Activated CD4-positive, alpha-beta T cell treated with anti-CD3 and anti-CD28 coated beads, Interleukin-2, amount 50 U/mL, for 24 hours (primary cell): ENCODE measurements around the gene POMP.
"Not testable (repeated sequence)": the region's sequence is repeated elsewhere in the genome, so short reads cannot be mapped to it uniquely, and the experiment has no call there.

ENCODE experiments used
- DNase-seq, 2 donors: peaks; one replicate each; pipeline ENCODE4 v3.0.0-alpha.2; 2020; ENCODE audit warnings: low read depth in 1 of 2, low spot score in 1 of 2

Gene POMP

DNA sequence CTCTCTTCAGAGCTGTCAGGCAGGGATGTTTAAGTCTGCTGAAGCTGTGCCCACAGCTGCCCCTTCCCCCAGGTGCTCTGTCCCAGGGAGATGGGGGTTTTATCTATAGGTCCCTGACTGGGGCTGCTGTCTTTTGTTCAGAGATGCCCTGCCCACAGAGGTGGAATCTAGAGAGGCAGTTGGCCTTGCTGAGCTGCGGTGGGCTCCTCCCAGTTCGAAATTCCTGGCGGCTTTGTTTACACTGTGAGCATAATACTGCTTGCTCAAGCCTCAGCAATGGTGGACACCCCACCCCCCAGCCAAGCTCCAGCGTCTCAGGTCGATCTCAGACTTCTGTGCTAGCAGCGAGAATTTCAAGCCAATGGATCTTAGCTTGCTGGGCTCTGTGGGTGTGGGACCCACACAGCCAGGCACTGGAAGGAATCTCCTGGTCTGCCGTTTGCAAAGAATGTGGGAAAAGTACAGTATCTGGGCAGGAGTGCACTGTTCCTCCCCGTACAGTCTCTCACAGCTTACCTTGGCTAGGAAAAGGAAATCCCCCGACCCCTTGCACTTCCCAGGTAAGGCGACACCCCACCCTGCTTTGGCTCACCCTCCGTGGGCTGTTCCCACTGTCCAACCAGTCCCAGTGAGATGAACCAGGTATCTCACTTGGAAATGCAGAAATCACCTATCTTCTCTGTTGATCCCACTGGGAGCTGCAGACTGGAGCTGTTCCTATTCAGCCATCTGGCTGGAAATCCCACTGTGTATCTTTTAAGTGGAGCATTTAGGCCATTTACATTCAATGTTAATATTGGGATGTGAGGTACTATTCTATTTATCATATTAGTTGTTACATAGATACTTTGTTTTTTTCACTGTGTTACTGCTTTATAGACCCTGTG, 34.9 kb downstream of the POMP start:
- DNase-seq = not testable (repeated sequence)

DNA sequence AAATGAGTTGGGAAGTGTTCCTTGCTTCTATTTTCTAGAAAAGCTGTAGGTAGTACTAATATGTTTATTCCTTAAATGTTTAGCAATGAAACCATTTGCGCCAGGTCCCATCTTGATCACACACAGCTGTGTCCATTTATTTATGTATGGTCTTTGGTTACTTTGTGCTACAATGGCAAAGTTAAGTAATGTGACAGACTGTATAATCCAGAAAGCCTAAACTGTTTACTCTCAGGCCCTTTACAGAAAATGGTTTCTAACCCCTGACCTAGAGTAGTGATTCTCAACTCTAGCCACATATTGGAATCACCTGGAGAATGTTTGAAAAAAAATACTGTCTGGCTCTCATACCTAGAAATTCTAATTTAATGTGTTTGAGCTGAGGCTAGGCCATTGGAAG, 38.5 kb downstream of the POMP start:
- DNase-seq = no peak

DNA sequence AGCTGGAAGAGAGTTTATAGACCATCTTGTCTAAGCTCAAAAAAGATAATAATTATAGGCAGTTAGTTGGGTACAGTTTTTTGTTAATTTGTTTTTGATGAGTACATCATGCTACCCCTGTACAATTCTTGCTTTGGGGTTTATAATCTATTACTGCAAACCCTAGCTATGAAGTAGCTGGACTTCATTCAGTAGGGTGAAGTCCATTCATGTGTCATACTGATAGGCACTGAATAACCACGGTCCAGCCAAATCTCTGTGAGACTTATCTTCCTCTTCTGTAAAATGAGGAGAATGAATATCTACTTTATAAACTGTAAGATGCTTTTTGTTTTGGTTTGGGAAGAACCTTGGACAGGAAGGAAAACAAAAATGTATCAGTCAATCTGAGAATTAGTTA, 40.3 kb downstream of the POMP start:
- no peak for DNase-seq

DNA sequence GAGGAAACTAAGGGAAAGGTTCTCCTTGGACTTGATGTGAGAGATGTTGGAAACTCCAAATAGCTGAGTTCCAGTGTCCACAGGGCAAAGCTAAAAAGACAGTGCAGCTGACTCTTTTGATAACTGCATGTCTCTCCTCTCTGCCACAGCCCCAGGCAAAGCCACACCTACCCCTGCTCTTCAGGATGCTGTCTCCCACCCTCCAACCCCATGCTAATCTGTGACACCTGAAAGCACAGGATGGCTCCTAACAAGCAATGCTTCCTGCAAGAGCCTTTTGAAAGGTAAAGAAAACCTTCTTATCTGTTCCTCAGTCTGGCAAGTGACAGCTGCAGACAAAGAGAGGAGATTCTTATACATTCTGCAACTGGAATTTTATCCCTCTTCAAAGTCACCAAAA, 45.4 kb downstream of the POMP start:
- no peak for DNase-seq

DNA sequence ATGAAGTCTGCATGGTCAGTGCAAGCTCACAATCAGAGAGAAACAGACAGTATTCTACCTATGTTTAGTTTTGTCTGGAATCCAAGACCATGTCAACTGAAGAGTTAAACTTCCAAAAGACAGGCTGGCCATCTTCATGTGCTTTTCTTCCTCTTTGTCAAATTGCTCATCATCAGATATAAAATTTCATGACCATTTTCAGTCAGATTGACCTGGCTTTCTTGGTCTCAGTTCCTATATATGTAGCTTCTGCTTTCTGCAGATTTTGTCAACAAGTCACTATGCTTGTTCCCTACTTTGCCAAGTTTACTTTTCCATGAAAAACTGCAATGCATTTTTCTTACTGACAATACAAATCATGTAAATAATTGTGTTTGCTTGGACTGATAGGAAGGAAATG, 46.0 kb downstream of the POMP start:
- DNase-seq = no peak

DNA sequence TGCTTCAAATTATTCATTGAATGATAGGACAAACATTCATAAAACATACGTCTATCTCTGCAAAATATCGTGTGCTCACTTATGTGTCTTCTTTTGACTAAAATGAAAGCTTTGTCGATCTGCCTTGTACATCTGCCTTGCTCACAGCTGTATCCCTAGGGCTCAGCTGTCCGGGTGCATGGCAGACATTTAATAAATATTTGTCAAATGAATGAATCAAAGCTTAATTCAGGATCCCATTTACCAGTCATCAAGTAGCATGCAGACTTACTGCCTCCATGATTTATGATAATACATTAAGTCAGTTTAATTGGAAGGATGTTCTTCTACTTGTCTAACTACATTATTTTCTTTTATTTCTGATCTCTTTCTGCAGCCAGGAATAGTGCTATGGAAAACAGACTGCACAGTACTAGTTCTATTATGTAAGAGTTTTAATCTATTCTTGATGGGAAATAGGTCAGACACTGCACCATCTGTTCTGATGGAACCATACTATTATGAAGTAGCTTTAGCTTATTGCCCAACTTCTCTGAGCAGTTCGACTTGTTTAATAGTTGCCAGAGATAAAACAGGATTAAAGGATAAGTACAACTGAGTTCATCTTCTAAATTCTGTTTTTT, 46.6 kb downstream of the POMP start:
- no peak for DNase-seq

DNA sequence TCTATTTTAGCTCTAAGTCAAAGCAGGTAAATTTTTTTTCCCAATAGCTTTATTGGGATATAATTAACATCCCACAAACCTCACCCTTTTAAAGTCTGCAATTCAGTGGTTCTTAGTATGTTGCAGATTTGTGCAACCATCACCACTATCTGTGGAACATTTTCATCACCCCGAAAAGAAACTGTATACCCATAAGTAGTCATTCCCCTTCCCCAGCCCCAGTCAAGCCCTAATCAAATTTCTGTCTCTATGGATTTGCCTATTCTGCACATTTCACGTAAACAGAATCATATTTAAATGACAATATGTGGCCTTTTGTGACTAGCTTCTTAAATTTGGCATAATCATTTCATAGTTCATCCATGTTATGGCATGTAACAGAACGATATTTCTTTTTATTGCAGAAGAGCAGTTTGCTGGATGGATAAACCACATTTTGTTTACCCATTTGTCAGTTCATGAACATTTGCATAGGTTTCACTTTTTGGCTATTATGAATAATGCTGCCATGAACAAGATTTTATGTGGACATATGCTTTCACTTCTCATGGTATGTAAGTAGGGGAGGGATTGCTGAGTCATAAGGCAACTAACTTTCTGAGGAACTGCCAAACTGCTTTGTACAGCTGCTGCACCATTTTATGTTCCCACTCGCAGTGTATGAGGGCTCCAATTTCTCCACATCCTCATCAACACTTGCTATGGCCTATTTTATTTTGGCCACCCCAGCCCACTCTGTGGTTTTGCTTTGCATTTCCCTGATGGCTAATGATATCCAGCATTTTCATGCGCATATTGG, 48.9 kb downstream of the POMP start:
- no peak for DNase-seq

DNA sequence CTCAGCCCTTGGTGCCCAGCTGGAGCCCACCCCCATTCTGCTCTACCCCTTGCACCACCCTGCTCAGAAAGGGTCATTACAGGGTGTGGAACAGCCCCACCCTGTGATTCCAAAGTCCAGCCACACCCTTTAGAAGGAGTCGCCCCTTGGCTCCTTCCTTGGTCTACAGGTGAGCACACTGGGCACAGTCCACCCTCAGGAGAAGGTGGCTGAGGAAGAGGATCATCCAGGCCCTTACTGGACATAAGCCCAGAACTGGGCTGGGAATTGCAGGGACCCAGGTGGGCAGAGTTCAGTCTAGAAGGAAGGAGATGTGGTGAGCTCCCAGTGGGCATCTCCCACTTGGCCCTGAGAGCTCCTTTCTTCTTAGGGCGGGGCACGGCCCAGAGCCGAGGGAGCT, 51.2 kb downstream of the POMP start:
- DNase-seq = no peak

DNA sequence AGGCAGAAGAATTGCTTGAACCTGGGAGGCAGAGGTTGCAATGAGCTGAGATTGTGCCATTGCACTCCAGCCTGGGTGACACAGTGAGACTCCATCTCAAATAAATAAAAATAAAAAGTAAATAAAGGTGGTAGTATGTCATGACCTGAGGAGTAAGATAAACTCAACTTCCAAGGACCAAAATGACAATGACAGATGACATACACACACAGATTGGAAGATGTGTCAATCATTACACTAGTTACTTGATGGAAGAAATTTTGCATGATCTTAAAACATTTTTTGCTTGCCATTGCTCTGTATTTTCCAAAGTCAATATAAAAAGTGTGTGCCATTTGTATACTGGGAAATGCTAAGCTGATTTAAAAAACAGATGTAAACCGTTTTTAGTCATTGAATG, 55.7 kb downstream of the POMP start:
- DNase-seq = no peak

DNA sequence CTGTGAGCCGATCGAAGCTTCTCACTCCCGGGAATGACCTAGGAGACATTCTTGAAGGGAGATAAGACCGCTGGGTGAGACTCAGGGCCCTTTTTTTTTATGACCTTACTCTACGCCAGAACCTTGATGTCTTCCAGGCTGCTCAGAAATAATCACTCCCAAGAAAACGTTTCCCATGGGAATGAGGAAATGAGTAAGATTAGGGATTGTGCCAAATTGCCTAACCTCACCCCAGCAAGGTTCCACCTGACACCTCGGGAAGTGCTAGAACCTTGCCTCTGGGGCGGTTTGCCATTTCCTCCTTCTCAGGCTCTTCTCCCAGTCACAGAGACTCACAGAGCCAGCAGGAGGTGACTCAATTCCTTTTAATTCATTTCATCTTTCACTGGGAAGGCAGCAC, 57.6 kb downstream of the POMP start:
- no peak for DNase-seq

DNA sequence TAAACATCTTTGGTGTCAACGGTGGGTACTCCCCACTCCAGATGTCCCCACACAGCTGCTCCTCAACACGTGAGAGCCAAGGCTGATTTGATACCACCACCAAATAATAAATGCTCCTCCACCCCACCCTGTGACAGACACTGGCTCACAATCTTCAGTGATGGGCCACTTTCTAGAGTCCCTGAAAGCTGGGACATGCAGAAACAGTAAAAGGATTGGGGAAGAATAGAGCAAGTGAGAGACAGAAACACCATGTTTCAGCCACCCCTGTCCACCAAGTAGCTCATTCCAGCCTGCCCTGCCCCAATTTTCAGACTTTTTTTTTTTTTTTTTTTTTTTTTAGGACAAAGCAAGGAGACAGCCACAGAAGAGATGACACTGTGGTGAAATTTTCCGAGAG, 58.2 kb downstream of the POMP start:
- no peak for DNase-seq

DNA sequence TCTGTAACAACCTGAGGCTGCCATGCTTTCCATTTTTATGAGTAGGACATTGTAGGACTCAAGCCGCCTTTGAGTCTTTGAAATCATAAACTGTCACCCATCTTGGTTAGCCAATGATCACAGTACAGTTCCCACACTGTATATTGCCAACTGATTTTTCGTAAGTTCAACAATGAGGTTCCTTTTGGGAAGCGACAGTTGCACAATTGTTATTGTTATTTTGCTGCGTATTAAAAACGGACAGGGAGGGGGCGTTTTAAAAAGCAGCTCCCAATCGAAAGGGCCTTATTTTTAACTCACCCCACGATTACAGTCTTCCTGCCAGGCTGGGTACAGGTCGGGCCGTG, 59.2 kb downstream of the POMP start:
- DNase-seq = no peak

DNA sequence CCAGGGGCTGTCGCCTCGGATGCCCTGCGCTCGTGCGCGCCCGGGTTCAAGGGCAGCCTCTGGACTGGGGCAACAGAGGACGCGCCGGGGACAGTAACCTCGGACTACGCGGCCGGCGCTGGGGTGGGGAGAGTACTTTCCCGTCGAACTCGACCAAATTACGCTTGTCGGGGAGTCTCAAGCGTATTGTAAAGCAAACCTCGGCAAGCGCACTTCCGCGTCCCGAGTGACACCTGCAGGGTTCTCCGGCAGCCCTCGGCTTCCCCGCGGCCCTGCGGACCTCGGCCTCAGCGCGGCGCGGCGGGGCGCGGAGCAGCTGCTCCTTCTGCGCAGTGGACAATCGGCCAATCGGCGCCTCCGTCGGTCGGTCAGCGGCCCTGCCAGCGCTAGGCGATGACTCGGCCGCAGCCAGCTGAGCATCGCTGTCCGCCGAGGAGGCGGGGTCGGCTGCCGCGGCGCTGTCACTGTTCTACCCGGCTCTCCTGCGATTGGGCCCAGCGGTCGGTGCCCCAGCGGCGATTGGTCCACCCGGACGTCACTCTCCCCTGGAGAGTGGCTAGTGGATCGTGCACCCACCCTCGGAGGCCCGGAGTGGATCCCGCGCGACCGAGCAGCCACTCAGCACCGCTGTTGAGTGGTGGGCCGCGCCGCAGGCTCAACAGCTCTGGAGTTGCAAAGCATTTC, 59.8 kb downstream of the POMP start, which contains the start of gene SLC46A3:
SLC46A3 (minus strand) TSS at position 428 of the 684 bp plus-strand sequence. CDS start 972 bp downstream, outside the sequence.
- peak; percentile 95 for DNase-seq

DNA sequence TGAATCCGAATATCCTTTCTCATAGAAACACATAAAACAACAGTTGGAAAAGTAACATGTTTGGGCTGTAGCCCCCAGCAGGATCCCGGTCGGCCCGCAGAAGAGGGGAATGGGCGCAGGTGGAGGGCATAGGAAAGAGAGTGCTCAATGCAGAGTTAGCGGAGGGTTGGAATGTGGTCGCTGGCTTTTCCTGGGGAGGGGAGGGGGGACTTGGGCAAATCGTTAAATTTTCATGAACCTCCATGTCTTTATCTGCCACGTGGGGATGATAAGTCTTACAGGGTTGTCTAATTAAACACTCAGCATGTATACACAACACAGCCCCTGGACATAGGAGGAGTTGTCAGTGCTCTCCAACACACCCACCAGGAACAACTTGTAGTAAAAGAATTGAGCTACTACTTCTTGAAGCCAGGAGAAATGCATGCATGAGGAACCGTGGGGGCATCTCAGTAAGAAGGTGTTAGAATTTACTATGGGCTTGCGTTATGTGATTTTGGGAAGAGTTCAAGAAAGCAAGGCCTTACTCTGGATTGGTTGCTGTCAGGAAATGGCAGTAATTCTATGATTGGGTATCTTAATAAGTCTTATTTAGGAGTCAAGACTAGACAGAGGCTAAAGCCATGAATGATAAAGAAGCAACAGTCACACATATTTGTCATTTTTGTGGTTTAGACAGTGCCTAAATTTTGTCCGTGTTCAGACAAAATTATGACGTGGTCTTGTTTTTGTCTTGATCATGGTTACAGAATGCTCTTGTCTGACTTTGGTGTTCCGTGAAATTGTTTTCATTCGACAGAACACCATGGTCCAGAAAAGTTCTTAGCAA, 60.5 kb downstream of the POMP start:
- no peak for DNase-seq

DNA sequence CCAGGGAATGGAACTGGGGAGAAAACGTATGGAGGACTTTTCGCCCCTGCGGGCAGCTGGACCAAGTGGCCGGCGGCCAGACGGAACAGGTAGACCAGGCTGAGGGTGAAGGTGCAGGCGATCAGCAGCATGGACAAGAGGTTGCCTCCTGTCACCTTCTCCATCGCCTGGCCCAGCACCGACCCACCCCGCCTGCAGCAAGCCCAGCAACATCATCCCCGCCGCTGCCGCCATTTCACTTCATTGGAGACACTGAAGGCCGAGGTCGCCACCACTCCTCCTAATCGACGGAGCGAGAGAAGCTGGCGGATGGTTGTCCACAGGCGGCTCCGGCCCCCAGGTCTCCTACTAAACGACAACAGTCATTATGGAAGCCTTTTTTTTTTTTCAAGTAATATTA, 64.9 kb downstream of the POMP start:
- DNase-seq = no peak

DNA sequence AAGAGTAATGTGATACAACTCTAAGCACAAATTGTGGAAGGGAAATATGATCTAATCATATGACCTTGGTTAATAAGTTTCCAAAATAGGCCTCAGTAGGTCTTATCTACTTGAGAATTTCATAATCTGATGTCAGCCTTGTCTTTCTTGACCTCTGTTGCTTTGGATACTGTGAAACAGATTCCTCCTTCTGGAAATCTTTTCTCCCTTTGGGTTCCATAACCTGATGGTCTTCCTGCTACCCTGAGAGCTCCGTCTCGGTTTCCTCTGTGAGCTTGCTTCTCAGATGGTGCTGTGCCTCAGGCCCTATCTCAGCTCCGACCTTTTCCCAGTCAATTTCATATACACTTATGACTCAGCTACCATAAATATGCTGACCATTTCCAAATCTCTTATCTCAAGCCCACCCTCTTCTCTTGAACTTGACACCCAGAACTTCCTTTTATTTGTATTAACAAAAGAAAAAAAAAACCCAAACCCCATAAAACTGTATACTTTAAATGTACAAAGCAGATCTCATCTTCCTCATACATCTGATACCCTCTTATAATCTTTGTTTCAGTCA, 66.2 kb downstream of the POMP start:
- DNase-seq = no peak
